ENCODE results near the gene ABCA8.
"Not testable (repeated sequence)": the region's sequence is repeated elsewhere in the genome, so short reads cannot be mapped to it uniquely, and the experiment has no call there.

The ABCA8 gene, protein sequence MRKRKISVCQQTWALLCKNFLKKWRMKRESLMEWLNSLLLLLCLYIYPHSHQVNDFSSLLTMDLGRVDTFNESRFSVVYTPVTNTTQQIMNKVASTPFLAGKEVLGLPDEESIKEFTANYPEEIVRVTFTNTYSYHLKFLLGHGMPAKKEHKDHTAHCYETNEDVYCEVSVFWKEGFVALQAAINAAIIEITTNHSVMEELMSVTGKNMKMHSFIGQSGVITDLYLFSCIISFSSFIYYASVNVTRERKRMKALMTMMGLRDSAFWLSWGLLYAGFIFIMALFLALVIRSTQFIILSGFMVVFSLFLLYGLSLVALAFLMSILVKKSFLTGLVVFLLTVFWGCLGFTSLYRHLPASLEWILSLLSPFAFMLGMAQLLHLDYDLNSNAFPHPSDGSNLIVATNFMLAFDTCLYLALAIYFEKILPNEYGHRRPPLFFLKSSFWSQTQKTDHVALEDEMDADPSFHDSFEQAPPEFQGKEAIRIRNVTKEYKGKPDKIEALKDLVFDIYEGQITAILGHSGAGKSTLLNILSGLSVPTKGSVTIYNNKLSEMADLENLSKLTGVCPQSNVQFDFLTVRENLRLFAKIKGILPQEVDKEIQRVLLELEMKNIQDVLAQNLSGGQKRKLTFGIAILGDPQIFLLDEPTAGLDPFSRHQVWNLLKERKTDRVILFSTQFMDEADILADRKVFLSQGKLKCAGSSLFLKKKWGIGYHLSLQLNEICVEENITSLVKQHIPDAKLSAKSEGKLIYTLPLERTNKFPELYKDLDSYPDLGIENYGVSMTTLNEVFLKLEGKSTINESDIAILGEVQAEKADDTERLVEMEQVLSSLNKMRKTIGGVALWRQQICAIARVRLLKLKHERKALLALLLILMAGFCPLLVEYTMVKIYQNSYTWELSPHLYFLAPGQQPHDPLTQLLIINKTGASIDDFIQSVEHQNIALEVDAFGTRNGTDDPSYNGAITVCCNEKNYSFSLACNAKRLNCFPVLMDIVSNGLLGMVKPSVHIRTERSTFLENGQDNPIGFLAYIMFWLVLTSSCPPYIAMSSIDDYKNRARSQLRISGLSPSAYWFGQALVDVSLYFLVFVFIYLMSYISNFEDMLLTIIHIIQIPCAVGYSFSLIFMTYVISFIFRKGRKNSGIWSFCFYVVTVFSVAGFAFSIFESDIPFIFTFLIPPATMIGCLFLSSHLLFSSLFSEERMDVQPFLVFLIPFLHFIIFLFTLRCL (N-terminal part only)

DNA sequence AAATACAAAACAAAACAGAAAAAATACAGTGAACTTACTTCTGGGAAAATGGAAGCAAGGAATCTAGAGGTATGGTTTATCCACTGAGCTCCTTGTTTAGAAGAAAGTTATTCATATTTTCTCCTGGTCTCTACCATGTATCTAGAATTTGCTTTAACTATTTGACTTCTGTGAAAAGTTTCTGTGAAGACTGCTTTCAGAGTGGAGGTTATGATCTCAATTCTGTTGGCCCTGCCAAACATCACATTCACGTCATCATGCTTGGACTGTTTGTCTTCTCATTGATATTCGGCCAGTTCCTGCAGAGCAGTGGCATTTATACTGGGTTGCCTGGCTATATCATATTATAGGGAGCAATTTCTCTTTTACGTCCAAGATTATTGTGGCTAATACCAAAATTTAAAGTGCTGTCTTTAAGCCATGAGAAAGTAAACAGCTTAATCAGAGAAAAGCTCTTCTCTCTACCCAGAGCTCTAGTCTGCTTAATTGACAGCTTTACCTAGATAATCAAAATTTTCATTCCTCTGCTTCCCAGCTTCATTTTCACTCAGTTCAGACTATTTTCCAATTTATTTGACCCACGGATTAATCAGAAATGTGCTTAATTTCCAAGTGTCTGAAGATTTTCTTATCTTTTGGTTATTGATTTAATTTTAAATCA is at the start of gene ABCA8:
ABCA8 (minus strand) TSS at position 212 of the 661 bp plus-strand sequence. CDS start 13,358 bp downstream, outside the sequence.
- no peaks in the 10 kb centered on the region for H3K36me3 Mint-ChIP-seq (ENCODE audit: low read depth)
- H3K9me3 Mint-ChIP-seq, result peaks cover 5% of the 10 kb centered on the region
- no peak within 1 kb of the TSS for H3K4me3 Mint-ChIP-seq
- no peaks in the 10 kb centered on the region for H3K4me1 Mint-ChIP-seq (ENCODE audit: low read depth)
- H3K27me3 Mint-ChIP-seq, result no peaks in the 10 kb centered on the region
- no peak for DNase-seq
- H3K27ac Mint-ChIP-seq, result no peak within 1 kb of the TSS

DNA sequence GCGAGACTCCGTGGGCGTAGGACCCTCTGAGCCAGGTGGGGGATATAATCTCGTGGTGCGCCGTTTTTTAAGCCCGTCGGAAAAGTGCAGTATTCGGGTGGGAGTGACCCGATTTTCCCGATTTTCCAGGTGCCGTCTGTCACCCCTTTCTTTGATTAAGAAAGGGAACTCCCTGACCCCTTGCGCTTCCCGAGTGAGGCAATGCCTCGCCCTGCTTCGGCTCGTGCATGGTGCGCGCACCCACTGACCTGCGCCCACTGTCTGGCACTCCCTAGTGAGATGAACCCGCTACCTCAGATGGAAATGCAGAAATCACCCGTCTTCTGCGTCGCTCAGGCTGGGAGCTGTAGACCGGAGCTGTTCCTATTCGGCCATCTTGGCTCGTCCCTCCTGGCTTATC is 49.6 kb upstream of the ABCA8 start:
- H3K9me3 Mint-ChIP-seq; H3K27ac Mint-ChIP-seq; DNase-seq; H3K4me3 Mint-ChIP-seq; H3K27me3 Mint-ChIP-seq; H3K36me3 Mint-ChIP-seq (ENCODE audit: low read depth); H3K4me1 Mint-ChIP-seq (ENCODE audit: low read depth): not testable (repeated sequence)

DNA sequence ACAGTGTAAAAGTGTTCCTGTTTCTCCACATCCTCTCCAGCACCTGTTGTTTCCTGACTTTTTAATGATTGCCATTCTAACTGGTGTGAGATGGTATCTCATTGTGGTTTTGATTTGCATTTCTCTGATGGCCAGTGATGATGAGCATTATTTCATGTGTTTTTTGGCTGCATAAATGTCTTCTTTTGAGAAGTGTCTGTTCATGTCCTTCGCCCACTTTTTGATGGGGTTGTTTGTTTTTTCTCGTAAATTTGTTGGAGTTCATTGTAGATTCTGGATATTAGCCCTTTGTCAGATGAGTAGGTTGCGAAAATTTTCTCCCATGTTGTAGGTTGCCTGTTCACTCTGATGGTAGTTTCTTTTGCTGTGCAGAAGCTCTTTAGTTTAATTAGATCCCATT is 44.6 kb upstream of the ABCA8 start:
- H3K27me3 Mint-ChIP-seq; H3K4me3 Mint-ChIP-seq; H3K4me1 Mint-ChIP-seq (ENCODE audit: low read depth); H3K36me3 Mint-ChIP-seq (ENCODE audit: low read depth); DNase-seq; H3K9me3 Mint-ChIP-seq; H3K27ac Mint-ChIP-seq: not testable (repeated sequence)

DNA sequence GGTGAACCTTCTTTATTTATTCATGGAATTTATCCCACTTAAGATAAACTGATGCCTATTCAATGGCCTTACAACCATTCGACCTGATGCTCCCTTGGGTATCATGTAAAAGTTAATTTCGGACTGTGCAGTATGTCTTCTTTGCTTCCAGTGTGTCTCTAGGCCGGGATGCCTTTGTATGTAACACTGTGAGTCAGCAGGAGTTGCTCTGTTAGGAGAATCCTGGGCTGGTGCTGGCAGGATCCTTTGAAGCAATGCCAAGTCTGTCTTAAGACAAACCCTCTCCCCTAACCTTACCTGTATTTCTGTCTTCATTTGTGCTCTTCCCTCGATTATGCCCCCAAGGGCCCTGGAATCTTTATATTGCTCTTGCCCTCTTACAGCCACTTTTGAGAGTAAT is 37.9 kb upstream of the ABCA8 start:
- no peak for DNase-seq
- H3K36me3 Mint-ChIP-seq (ENCODE audit: low read depth), result no peaks in the 10 kb centered on the region
- H3K9me3 Mint-ChIP-seq, result no peaks in the 10 kb centered on the region
- no peaks in the 10 kb centered on the region for H3K27me3 Mint-ChIP-seq
- H3K4me1 Mint-ChIP-seq (ENCODE audit: low read depth), result no peaks in the 10 kb centered on the region
- H3K27ac Mint-ChIP-seq, result no peak overlapping the region
- H3K4me3 Mint-ChIP-seq, result no peak overlapping the region

DNA sequence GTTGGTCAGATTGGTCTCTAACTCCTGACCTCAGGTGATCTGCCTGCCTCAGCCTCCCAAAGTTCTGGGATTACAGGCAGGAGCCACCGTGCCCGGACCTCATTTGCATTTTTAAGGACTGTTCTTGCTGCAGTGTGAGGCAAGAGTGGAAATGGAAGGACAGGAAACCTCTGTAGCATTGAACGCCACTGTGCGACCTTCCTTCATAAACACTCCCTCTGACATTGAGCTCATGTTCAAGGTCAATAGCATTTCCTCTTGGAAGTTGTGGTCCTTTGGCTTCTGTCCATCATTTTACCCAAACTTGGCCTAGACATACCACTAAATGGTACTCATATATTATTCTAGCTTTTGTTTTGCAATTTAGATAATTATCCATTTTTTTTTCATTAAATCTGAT is 32.8 kb upstream of the ABCA8 start:
- DNase-seq, result no peak
- Mint-ChIP-seq H3K27me3 (no peaks in the 10 kb centered on the region), H3K9me3 (no peaks in the 10 kb centered on the region), H3K4me1 (ENCODE audit: low read depth) (no peaks in the 10 kb centered on the region), H3K36me3 (ENCODE audit: low read depth) (no peaks in the 10 kb centered on the region), H3K4me3 (no peak overlapping the region), H3K27ac (no peak overlapping the region)

DNA sequence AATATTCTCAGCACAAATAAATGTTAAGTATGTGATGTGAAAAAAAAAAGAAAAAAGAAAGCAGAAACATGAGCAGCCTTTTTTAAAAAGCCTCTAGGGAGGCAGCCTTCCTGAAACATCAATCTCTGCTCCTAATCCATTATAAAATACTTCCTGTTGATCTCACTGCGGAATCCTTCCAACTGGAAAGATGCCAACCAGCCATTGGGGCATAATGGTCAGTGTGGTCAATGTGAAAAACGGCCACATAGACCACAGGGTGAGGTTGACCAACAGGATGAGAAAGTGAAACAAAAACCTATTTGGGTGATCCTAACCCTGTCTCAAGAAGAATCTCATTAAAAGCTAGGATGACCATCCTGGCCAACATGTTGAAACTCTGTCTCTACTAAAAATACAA is 26.1 kb upstream of the ABCA8 start:
- Mint-ChIP-seq H3K9me3 (no peaks in the 10 kb centered on the region), H3K36me3 (ENCODE audit: low read depth) (no peaks in the 10 kb centered on the region), H3K27me3 (peaks cover 6% of the 10 kb centered on the region), H3K4me3 (no peak overlapping the region), H3K27ac (no peak overlapping the region), H3K4me1 (ENCODE audit: low read depth) (no peaks in the 10 kb centered on the region)
- DNase-seq, result no peak

DNA sequence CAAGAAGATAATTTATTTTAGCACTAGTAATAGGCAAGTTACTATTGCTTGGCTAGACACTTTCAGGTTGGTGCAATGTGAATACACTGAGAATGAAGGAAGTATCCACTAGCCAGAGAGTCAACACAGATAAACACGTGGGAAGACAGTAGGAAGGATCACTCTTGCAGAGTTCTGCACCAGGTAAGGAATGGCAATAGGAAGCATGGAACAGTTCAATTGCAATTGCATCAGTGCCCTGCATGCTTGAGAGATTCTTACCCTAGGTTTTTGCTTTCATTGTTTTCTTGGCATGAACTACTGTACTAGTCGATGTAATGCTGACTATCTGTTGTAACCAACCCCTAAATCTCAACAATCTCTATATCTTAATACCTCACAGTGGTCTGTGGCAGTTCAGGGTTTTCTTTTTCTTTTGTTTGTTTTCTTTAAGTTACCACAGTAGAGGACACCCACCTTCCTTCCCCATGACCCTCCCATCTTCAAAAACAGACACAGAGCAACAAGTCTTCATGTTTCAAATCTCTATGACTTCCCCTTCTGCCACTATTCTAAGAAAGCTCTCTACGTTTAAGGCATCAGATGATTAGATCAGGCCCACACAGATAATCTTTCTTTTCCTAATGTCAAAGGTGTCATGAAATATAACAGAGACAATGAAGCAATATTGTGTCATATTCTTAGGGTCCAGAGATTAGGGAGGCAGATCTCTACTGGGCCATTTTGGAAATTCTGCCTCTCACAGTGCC is 18.1 kb upstream of the ABCA8 start:
- H3K27ac Mint-ChIP-seq, result no peak overlapping the region
- H3K4me1 Mint-ChIP-seq (ENCODE audit: low read depth), result no peaks in the 10 kb centered on the region
- no peaks in the 10 kb centered on the region for H3K9me3 Mint-ChIP-seq
- no peak for DNase-seq
- no peak overlapping the region for H3K4me3 Mint-ChIP-seq
- no peaks in the 10 kb centered on the region for H3K36me3 Mint-ChIP-seq (ENCODE audit: low read depth)
- H3K27me3 Mint-ChIP-seq, result peaks cover 8% of the 10 kb centered on the region

DNA sequence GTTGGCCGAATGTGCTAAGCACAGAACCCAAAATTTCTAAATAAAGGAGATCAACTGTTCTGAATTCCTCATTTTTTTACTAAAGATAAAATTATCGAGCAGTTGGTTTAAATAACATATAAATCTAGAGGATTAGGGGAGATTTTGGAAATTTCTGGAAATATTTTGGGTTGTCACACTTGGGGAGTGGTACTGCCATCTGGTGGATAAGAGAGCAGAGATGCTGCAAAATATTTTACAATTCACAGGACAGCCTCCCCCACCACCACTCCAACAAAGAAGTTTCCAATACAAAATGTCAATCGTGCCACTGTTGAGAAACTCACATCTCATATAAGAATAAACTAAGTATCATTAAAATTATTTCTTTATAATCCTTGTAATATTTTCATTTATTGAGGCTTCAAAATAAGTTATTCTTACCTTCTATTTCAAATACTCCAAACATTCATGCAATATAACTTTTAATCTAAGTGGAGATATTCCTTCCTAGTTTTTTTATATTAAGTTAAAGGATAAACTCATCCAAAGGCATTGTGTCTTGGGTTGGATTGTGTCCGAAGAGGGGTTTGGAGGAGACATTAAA is 17.0 kb upstream of the ABCA8 start:
- Mint-ChIP-seq H3K4me1 (ENCODE audit: low read depth) (no peaks in the 10 kb centered on the region), H3K4me3 (no peak overlapping the region), H3K36me3 (ENCODE audit: low read depth) (no peaks in the 10 kb centered on the region), H3K27me3 (peaks cover 2% of the 10 kb centered on the region), H3K9me3 (no peaks in the 10 kb centered on the region), H3K27ac (no peak overlapping the region)
- DNase-seq, result no peak

DNA sequence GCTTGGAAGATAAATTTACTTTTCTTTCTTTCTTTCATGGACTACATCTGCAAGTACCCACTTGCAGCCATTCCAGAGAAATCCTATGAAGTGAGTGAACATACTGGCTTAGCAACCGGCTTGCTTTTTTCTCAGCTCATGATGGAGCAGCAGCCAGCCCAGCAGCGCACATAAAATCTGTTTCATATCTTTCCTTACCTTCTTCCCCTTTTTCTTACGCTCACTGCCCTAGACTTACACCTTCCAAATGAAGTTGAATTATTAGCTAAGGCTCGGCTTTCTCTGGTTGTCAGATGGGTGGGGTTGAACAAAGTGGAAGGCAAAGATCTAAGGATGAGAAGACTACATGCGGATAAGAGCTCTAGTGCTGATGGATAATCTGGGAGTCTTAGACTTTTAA is 13.9 kb upstream of the ABCA8 start:
- Mint-ChIP-seq H3K36me3 (ENCODE audit: low read depth) (no peaks in the 10 kb centered on the region), H3K27me3 (peaks cover 2% of the 10 kb centered on the region), H3K4me3 (no peak overlapping the region), H3K9me3 (no peaks in the 10 kb centered on the region), H3K27ac (no peak overlapping the region), H3K4me1 (ENCODE audit: low read depth) (no peaks in the 10 kb centered on the region)
- no peak for DNase-seq

DNA sequence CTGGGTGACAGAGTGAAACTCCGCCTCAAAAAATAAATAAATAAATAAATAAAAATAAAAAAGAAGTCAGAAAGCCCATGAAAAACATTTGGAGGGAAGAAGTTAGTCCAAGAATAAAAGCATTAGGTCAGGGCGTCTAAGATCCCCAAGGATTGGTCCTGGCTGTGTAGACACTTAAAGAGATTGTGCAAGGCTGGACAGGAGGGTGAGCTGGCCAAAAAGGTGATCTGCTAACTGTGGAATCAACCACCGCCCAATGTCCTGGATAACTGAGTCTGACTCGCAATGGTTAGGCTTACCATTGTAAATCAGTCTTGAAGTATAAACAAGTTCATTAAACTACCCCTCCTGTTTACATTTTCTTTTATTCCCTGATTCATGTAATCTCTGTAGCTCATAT is 8.8 kb upstream of the ABCA8 start:
- Mint-ChIP-seq H3K4me3 (no peak overlapping the region), H3K4me1 (ENCODE audit: low read depth) (no peaks in the 10 kb centered on the region), H3K36me3 (ENCODE audit: low read depth) (no peaks in the 10 kb centered on the region), H3K27ac (no peak overlapping the region), H3K9me3 (peaks cover 4% of the 10 kb centered on the region), H3K27me3 (no peaks in the 10 kb centered on the region)
- no peak for DNase-seq

DNA sequence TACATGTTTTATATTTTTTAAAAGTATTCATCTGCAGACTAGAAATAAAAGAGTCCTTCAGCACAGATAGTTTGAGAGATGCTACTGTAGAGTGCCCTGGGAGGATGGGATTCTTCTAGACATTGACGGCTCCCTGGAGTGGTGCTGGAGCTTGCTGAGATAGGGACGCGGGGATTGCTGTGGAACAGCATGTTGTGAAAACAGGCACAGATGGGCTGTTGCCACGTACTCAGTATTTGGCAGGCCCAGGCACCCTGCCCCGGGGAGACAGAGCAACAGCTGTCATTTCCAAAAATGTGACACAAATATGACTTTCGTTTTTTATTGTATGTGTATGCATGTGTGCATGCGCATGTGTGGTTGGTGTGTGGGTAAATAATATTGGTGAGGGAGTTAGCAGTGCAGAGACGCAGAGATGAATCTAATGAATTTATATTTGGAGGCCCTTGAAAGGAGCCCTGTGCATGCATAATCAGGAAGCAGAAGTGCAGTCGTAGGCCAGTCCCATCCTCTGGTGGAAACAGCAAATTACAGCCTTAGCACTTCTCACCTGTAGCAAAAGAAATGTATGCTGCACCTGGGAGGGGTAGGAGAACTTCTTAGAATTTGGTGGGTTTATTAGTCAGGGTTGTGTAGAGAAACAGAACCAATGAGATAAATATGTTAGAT is 6.2 kb upstream of the ABCA8 start:
- no peak for DNase-seq
- no peak overlapping the region for H3K27ac Mint-ChIP-seq
- H3K27me3 Mint-ChIP-seq, result no peaks in the 10 kb centered on the region
- H3K4me3 Mint-ChIP-seq, result no peak overlapping the region
- peaks cover 5% of the 10 kb centered on the region for H3K9me3 Mint-ChIP-seq
- H3K4me1 Mint-ChIP-seq (ENCODE audit: low read depth), result no peaks in the 10 kb centered on the region
- H3K36me3 Mint-ChIP-seq (ENCODE audit: low read depth), result no peaks in the 10 kb centered on the region

DNA sequence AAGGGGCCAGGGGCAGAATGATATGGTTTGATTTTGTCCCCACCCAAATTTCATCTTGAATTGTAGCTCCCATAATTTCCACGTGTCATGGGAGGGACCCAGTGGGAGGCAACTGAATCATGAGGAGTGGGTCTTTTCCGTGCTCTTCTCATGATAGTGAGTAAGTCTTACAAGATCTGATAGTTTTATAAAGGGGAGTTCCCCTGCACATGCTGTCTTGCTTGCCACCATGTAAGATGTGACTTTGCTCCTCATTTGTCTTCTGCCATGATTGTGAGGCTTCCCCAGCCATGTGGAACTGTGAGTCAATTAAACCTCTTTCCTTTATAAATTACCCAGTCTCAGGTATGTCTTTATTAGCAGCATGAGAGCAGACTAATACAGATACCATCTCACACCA is 3.9 kb upstream of the ABCA8 start:
- H3K27me3 Mint-ChIP-seq; H3K36me3 Mint-ChIP-seq (ENCODE audit: low read depth); H3K27ac Mint-ChIP-seq; H3K9me3 Mint-ChIP-seq; H3K4me1 Mint-ChIP-seq (ENCODE audit: low read depth); H3K4me3 Mint-ChIP-seq; DNase-seq: not testable (repeated sequence)

DNA sequence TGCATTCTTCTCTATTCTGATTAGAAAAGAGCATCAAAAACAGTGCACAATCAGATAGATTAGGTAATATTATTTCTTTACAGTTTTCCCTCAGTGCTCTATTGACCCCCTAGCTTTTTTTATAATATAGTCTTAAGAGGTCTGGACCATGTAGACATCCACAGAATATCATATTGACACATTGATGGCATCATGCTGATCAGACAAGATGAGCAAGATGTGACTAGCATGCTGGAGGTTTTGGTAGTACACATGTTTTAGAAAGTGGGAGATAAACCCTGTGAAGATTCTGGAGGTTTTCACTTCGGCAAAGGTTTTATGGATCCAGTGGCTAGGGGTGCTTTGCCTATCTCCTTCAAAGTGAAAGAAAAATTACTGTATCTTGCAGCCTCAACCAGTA is 2.8 kb upstream of the ABCA8 start:
- DNase-seq, result no peak
- no peaks in the 10 kb centered on the region for H3K36me3 Mint-ChIP-seq (ENCODE audit: low read depth)
- H3K4me1 Mint-ChIP-seq (ENCODE audit: low read depth), result no peaks in the 10 kb centered on the region
- H3K27me3 Mint-ChIP-seq, result no peaks in the 10 kb centered on the region
- no peak overlapping the region for H3K4me3 Mint-ChIP-seq
- H3K27ac Mint-ChIP-seq, result no peak overlapping the region
- H3K9me3 Mint-ChIP-seq, result peaks cover 5% of the 10 kb centered on the region
